Breast epithelium (tissue), 4 donors: ENCODE data around the gene RASA3. TPM values are rescaled to one million over a fixed set of nuclear protein-coding genes. Genes with fewer than 3 reads are reported as not detected.

ENCODE experiments used
- DNase-seq, 2 donors: peaks; one replicate each; pipeline ENCODE4 v3.0.0-alpha.2; 2019; ENCODE audit warnings: low spot score in 2 of 2
- H3K27ac ChIP-seq, 2 donors: fragments of 200-600 bp; sonication (generic) in 1 of 2; one replicate each; pipeline ENCODE4 v1.5.1; 2016 to 2019; ENCODE audit warnings: mild to moderate bottlenecking in 1 of 2
- H3K27me3 ChIP-seq, 2 donors: fragments of 200-600 bp; sonication (generic) in 1 of 2; one replicate each; pipeline versions ENCODE4 v1.5.1 to v1.6.0; 2017 to 2019; ENCODE audit warnings: control low read depth in 1 of 2, mild to moderate bottlenecking in 1 of 2
- H3K36me3 ChIP-seq: fragments of 200-600 bp; one replicate; pipeline ENCODE4 v1.5.1; 2019
- H3K4me1 ChIP-seq, 2 donors: fragments of 200-600 bp; sonication (generic); one replicate each; pipeline ENCODE4 v1.5.1; 2016 to 2019; ENCODE audit warnings: control low read depth in 1 of 2
- H3K4me3 ChIP-seq, 3 donors: fragments of 200-600 bp; sonication (generic); 1 replicate in 2 of 3; 2 replicates in 1 of 3; pipeline ENCODE4 v1.5.1; 2016 to 2019; ENCODE audit warnings: mild to moderate bottlenecking in 3 of 3, moderate library complexity in 2 of 3
- H3K9me3 ChIP-seq, 2 donors: fragments of 200-600 bp; sonication (generic) in 1 of 2; one replicate each; pipeline ENCODE4 v1.5.1; 2016 to 2019; ENCODE audit warnings: control low read depth in 1 of 2
- CTCF ChIP-seq, 3 donors: fragments of 450-650 bp; IDR thresholded peaks; one replicate each; pipeline ENCODE4 v1.5.1; 2016 to 2017; ENCODE audit warnings: antibody characterized with exemption in 3 of 3, mild to moderate bottlenecking in 3 of 3, moderate library complexity in 3 of 3
- POLR2A ChIP-seq: fragments of 450-650 bp; IDR thresholded peaks from one replicate; pipeline ENCODE4 v1.6.1; 2016; ENCODE audit warnings: antibody characterized with exemption, mild to moderate bottlenecking, moderate library complexity
- POLR2AphosphoS5 ChIP-seq, 3 donors: sonication (generic); formaldehyde crosslinking; IDR thresholded peaks; one replicate each; pipeline ENCODE4 v1.6.1; 2017; ENCODE audit warnings: antibody characterized with exemption in 3 of 3
- intact Hi-C: fragments of 100-400 bp; cut with DNase I; formaldehyde crosslinking; loops from one replicate; pipeline ENCODE4 v1.15.1; 2023; ENCODE audit warnings: low total_unique reads
- total RNA-seq, 3 donors: library from RNA; depleted of rRNA; stranded (reverse); fragments of >200 nt; gene quantifications; one replicate each; pipeline ENCODE4 v1.1.0, GENCODE V29; 2016

RASA3 gene
- total RNA-seq, 3 donors from 2014 or later, result 14.2 to 54.9 (median 31.5) TPM

DNA sequence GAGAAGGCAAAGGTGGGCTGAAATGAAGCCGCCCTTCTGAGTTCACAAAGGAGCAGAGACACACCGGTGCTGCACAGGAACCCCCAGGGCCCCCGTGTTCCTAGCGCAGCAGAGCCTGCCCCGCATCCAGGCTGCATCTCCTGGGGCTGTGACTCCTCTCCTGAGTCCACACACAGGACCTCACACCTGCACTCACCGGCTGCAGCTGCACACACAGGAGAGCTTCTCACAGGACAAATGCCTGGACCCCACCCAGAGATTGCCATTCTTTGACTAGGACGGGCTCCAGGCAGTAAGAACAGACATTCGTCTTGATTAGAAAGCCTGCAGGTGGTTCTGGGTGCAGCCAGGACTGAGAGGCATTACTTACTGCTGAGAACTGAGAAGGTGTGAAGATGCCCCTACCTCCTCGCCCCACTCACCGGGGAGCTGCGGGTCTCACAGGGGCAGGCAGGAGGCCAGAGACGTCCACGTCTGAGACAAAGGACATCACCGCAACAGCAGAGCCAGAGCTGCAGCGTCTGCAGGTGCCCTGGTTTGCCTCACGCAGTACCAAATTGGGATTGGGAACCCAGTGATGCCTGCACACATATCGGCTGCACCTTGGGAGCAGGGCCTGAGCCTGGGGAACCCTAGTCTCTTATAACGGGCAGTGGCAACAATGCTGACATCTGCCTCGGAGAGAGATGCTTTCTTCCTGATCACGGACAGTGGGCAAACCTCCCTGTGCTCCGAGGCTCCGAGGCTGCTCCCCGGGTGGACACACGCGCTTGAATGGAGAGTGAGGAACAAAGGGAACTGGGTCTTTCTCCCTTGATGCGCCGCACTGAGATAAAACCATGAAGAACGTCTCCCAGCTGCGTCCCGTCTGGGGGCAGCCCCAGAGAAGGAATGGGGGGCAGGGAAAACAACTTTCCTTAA lies 50.4 kb downstream of the RASA3 start:
- H3K27ac ChIP-seq, result no peak overlapping the region
- H3K4me3 ChIP-seq, result no peak overlapping the region
- no peaks in the 10 kb centered on the region for H3K36me3 ChIP-seq
- DNase-seq, result peak in 1 of 2 donors; percentile 28
- no peaks in the 10 kb centered on the region for H3K27me3 ChIP-seq
- peaks cover 7 to 8% of the 10 kb centered on the region in 2 donors for H3K4me1 ChIP-seq
- no peaks in the 10 kb centered on the region for H3K9me3 ChIP-seq
- intact Hi-C loops, result loop anchor here (2.0 kb wide), 1 partner anchor 31 kb away; no protein-coding TSS in a partner anchor
- TF ChIP-seq POLR2AphosphoS5 (IDR thresholded peaks at IDR 0.05), result no peak
- no peak for TF ChIP-seq POLR2A
- no peak for TF ChIP-seq CTCF (IDR thresholded peaks at IDR 0.05)

- H3K4me1 ChIP-seq, result peaks cover 7 to 8% of the 10 kb centered on the region in 2 donors
- no peak overlapping the region for H3K27ac ChIP-seq
- H3K4me3 ChIP-seq, result no peak overlapping the region
- H3K27me3 ChIP-seq, result no peaks in the 10 kb centered on the region
- intact Hi-C loops, result no loop called here
- DNase-seq, result peak in 1 of 2 donors; percentile 43
- no peaks in the 10 kb centered on the region for H3K36me3 ChIP-seq
- TF ChIP-seq POLR2AphosphoS5 (IDR thresholded peaks at IDR 0.05) (no peak), POLR2A (no peak), CTCF (IDR thresholded peaks at IDR 0.05) (no peak)
- H3K9me3 ChIP-seq, result no peaks in the 10 kb centered on the region
Measured at GRCh38 chr13:114080739-114081561, 51.5 kb downstream of the RASA3 start.

GRCh38 chr13:114079601-114080536 lies 52.6 kb downstream of the RASA3 start:
- peak overlapping the region in 1 of 2 donors; percentile 80 for H3K27ac ChIP-seq
- peak in 1 of 2 donors; percentile 47 for DNase-seq

DNA sequence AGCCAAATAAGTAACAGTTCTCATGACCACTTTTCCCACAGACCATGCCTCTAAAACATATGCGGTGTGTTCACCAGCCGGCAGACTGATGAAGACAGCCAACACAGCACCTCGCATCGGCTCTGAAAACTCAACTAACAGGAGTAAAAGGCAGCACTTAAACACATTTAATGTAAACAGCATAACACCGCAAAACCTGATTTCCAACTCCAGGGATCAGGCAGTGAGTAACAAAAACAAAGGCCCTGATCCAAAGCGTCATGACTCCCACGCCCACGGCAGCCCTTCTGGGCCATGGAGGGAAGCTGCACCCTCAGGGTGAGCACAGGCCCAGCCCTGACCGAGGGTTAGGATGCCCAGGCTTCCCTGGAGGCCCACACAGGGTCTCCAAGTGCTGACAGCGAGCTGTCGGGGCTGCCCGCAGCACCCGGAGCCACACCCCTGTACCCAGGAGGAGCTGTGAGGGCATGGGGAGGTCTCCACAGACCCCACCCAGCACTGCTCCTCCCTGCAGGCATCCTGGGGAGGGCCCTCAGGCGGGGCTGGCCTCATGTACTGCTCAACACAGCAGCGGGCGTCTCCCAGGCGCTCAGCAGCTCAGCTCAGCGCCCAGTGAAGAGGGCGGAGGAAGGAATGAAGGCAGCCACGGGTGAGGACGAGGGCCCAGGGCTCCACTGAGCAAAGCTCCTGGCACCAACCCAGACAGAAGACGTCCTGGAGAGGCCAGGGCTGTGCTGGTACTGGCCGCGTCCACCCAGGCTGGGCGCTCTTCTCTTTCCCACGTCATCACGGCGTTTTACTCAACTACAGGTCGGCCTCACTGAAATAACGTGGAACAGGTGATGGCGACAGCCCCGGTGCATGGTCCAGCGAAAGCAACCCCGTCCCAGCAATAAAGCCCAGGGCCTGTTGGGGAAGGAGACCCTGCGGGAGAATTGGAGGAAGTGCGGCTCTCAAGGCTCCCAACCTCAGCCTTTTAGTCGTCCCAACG lies 53.7 kb downstream of the RASA3 start:
- no peaks in the 10 kb centered on the region for H3K9me3 ChIP-seq
- H3K4me1 ChIP-seq, result peaks cover 7 to 8% of the 10 kb centered on the region in 2 donors
- H3K27ac ChIP-seq, result peak overlapping the region; percentile 70 to 80
- TF ChIP-seq CTCF (IDR thresholded peaks at IDR 0.05) (no peak), POLR2A (no peak), POLR2AphosphoS5 (IDR thresholded peaks at IDR 0.05) (no peak)
- peak overlapping the region in 1 of 3 donors; percentile 18 for H3K4me3 ChIP-seq
- H3K36me3 ChIP-seq, result no peaks in the 10 kb centered on the region
- intact Hi-C loops, result loop anchor here (1.0 kb wide), 1 partner anchor 24 kb away; no protein-coding TSS in a partner anchor
- no peaks in the 10 kb centered on the region for H3K27me3 ChIP-seq
- DNase-seq, result peak in 1 of 2 donors; percentile 49

More at GRCh38 chr13:114079601-114080536, 52.6 kb downstream of the RASA3 start:
- no peaks in the 10 kb centered on the region for H3K36me3 ChIP-seq
- H3K9me3 ChIP-seq, result no peaks in the 10 kb centered on the region
- intact Hi-C loops, result no loop called here
- H3K27me3 ChIP-seq, result no peaks in the 10 kb centered on the region
- H3K4me3 ChIP-seq, result no peak overlapping the region
- TF ChIP-seq POLR2A (no peak), POLR2AphosphoS5 (IDR thresholded peaks at IDR 0.05) (no peak)
- H3K4me1 ChIP-seq, result peaks cover 7 to 8% of the 10 kb centered on the region in 2 donors
